Fibroblast of skin of back (primary cell): ENCODE data around the gene PRRT1.
"Not testable (repeated sequence)": the region's sequence is repeated elsewhere in the genome, so short reads cannot be mapped to it uniquely, and the experiment has no call there.

Source experiments
- DNase-seq: peaks from one replicate; pipeline ENCODE4 v3.0.0-alpha.2; 2013

PRRT1 gene

GRCh38 chr6:32187725-32188380 lies 36.1 kb upstream of the PRRT1 start:
- DNase-seq: not testable (repeated sequence)

GRCh38 chr6:32187009-32187709 lies 35.4 kb upstream of the PRRT1 start:
- DNase-seq: no peak

- DNase-seq: not testable (repeated sequence)
Observed at GRCh38 chr6:32186151-32186840, 34.6 kb upstream of the PRRT1 start.

- DNase-seq: peak; percentile 90
Observed at GRCh38 chr6:32185681-32186131, 34.0 kb upstream of the PRRT1 start.

- no peak for DNase-seq
Observed at GRCh38 chr6:32184084-32184640, 32.4 kb upstream of the PRRT1 start, which contains the start of gene AGER. Gene AGER (minus strand): TSS chr6:32184253. CDS start chr6:32184222, 31 bp downstream.

- no peak for DNase-seq
Observed at GRCh38 chr6:32183483-32184083, 31.8 kb upstream of the PRRT1 start.

GRCh38 chr6:32183030-32183429 lies 31.3 kb upstream of the PRRT1 start:
- no peak for DNase-seq

GRCh38 chr6:32182555-32182981 lies 30.8 kb upstream of the PRRT1 start:
- DNase-seq: no peak

- DNase-seq: no peak
Observed at GRCh38 chr6:32181915-32182529, 30.3 kb upstream of the PRRT1 start.

GRCh38 chr6:32181148-32181702 lies 29.5 kb upstream of the PRRT1 start:
- no peak for DNase-seq

GRCh38 chr6:32179766-32180405 lies 28.1 kb upstream of the PRRT1 start:
- no peak for DNase-seq

- no peak for DNase-seq
Observed at GRCh38 chr6:32178547-32179440, 27.1 kb upstream of the PRRT1 start.

- DNase-seq: peak; percentile 100
Observed at GRCh38 chr6:32177788-32178546, 26.2 kb upstream of the PRRT1 start, which contains the start of gene RNF5. Gene RNF5 (plus strand): TSS chr6:32178405. CDS start chr6:32178512, 107 bp downstream.

- DNase-seq: no peak
Observed at GRCh38 chr6:32177183-32177787, 25.5 kb upstream of the PRRT1 start.

GRCh38 chr6:32176476-32177182 lies 24.9 kb upstream of the PRRT1 start:
- no peak for DNase-seq

- peak; percentile 98 for DNase-seq
Observed at GRCh38 chr6:32175711-32176475, 24.2 kb upstream of the PRRT1 start, which contains the start of gene AGPAT1. Gene AGPAT1 (minus strand): TSS chr6:32176084. CDS start chr6:32171496, 4,588 bp downstream.

GRCh38 chr6:32175322-32175710 lies 23.6 kb upstream of the PRRT1 start:
- DNase-seq: no peak
